GM12878 (cell line): ENCODE results near the gene PTRH2. TPM values are rescaled to one million over a fixed set of nuclear protein-coding genes. Genes with fewer than 3 reads are reported as not detected.

Experiments
- BHLHE40 ChIP-seq, 2 experiments: fragments of 450-650 bp in 1 of 2; IDR thresholded peaks; 2 replicates each; pipeline ENCODE4 v1.6.1; 2011 to 2017; ENCODE audit warnings: low read depth in 2 of 2, borderline replicate concordance in 1 of 2, improper control_type of control experiment in 1 of 2, low read length in 1 of 2, mild to moderate bottlenecking in 1 of 2
- EGR1 ChIP-seq, 2 experiments: IDR thresholded peaks; 1 replicate in 1 of 2; 2 replicates in 1 of 2; pipeline ENCODE4 v1.6.1; 2011 to 2012; ENCODE audit warnings: low read depth in 2 of 2, low read length in 2 of 2, borderline replicate concordance in 1 of 2, mild to moderate bottlenecking in 1 of 2, moderate library complexity in 1 of 2
- EP300 ChIP-seq, 2 experiments: fragments of 150-350 bp in 1 of 2; IDR thresholded peaks; 2 replicates each; pipeline ENCODE4 v1.6.1; 2011 to 2012; ENCODE audit warnings: low read depth in 2 of 2, low read length in 2 of 2, borderline replicate concordance in 1 of 2, improper control_type of control experiment in 1 of 2, inconsistent platforms in 1 of 2; ENCODE audit not compliant: control insufficient read depth in 1 of 2
- KDM1A ChIP-seq: fragments of 200-600 bp; sonication (generic); IDR thresholded peaks from 2 replicates; pipeline ENCODE4 v1.6.1; 2016; ENCODE audit warnings: borderline replicate concordance
- SMAD5 ChIP-seq: IDR thresholded peaks from 2 replicates; pipeline ENCODE4 v1.6.1; 2016; ENCODE audit warnings: antibody characterized with exemption, low read depth
- SMC3 ChIP-seq: IDR thresholded peaks from 2 replicates; pipeline ENCODE4 v1.6.1; 2011; ENCODE audit warnings: low read length, improper control_type of control experiment, borderline replicate concordance
- SREBF2 ChIP-seq: IDR thresholded peaks from 2 replicates; pipeline ENCODE4 v1.6.1; 2012; ENCODE audit warnings: mild to moderate bottlenecking, low read length
- ZBTB33 ChIP-seq: fragments of 450-650 bp; IDR thresholded peaks from 2 replicates; pipeline ENCODE4 v1.6.1; 2017; ENCODE audit warnings: mild to moderate bottlenecking
- ZNF592 ChIP-seq: fragments of 450-650 bp; IDR thresholded peaks from 2 replicates; pipeline ENCODE4 v1.6.1; 2017; ENCODE audit warnings: mild to moderate bottlenecking, moderate library complexity
- polyA plus RNA-seq, 11 experiments: library from polyadenylated mRNA; depleted of rRNA in 4 of 11; unstranded in 6 of 11; stranded (reverse) in 5 of 11; fragments of >200 nt; fragmentation: Nextera tagmentation in 4 of 11; fragmentation: Illumina TruSeq in 1 of 11; extraction: Ambion mirVana in 4 of 11; extraction: Trizol in 1 of 11; gene quantifications; 1 replicate in 1 of 11; 2 replicates in 10 of 11; pipeline versions ENCODE4 v1.2.1 to v1.2.3, GENCODE V29; 2011 to 2016; ENCODE audit warnings: inconsistent platforms in 2 of 11, missing spikeins in 2 of 11, low read depth in 1 of 11
- total RNA-seq, 4 experiments: library from RNA; depleted of rRNA in 3 of 4; stranded (reverse); fragments of >200 nt in 3 of 4; fragmentation: Illumina TruSeq in 1 of 4; extraction: Trizol in 1 of 4; gene quantifications; 2 replicates each; pipeline versions ENCODE4 v1.2.1 to v1.2.3, GENCODE V29; 2013 to 2021
- TF ChIP-seq, protein P1 (sequence below): IDR thresholded peaks from 2 replicates; pipeline ENCODE4 v1.6.1; 2012; ENCODE audit warnings: low read length, inconsistent platforms
- TF ChIP-seq, protein P2 (sequence below): fragments of 450-650 bp; conservative IDR thresholded peaks from 2 replicates; pipeline ENCODE4 v1.6.1; 2017; ENCODE audit warnings: mild to moderate bottlenecking, moderate library complexity
- TF ChIP-seq, protein P3 (sequence below): fragments of 450-650 bp; formaldehyde crosslinking; IDR thresholded peaks from 2 replicates; pipeline ENCODE4 v1.4.0; 2020; ENCODE audit warnings: mild to moderate bottlenecking, moderate library complexity

PTRH2 gene
- total and polyA plus RNA-seq, 10 of the 15 experiments (the other 5 are each of a cell fraction or from before 2014, with no cell fraction given): 37.7 to 156 (median 63.4) TPM

DNA sequence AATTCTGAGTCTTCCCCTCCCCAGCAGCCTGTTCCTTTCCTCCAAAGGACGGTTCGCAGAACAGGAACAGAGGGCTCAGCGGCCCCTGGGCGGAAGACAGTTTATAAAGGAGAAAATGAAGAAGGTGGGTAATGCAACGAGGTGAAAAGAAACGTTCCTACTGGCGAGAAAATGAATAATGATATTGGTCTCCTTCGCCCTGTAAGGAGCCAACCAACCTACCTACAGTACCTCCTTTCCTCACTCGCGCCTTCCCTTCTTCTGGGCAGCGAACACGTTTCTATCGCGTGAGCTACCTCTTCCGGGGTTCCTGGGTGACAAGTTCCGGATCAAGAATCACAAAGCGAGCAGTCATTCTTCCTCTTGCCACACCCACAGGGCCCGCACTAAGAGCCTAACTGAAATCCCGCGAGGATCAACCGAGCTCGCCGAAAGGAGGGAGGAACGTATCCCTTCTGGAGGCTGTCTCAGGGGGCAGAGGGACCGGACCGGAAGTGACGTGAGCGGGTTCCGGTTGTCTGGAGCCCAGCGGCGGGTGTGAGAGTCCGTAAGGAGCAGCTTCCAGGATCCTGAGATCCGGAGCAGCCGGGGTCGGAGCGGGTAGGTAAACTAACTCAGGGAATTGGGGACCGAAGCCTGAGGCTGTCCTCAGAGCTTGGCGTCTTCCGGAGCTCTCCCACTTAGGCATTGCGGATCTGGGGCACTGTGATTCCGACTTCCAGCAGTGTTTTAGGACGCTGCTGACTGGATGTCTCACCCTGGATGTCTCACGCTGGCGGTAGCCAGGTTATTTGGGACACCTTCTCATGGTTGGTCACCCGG lies at the start of gene PTRH2, which contains the start of gene VMP1 (continued):
- TF ChIP-seq EP300 (IDR thresholded peaks at IDR 0.05; ENCODE audit: borderline replicate concordance in 1 of 2, control insufficient read depth in 1 of 2, low read depth in 2 of 2, low read length in 2 of 2) (no peak), KDM1A (no peak), ZNF592 (no peak), ZBTB33 (no peak), SMAD5 (peak; percentile 90), EGR1 (IDR thresholded peaks at IDR 0.05; ENCODE audit: borderline replicate concordance in 1 of 2, low read depth in 2 of 2, low read length in 2 of 2) (0 out of 3 replicates have a peak, but pooled peaks of 1 of the 2 experiments have one; percentile 3), SREBF2 (peak; percentile 61; the same call in 1 of the 2 replicates), SMC3 (0 out of 2 replicates have a peak, but pooled peaks have one; percentile 4), BHLHE40 (IDR thresholded peaks at IDR 0.05; ENCODE audit: borderline replicate concordance in 1 of 2, low read depth in 2 of 2, low read length in 1 of 2) (peak; percentile 97 to 98)
- TF ChIP-seq, protein P1, sequence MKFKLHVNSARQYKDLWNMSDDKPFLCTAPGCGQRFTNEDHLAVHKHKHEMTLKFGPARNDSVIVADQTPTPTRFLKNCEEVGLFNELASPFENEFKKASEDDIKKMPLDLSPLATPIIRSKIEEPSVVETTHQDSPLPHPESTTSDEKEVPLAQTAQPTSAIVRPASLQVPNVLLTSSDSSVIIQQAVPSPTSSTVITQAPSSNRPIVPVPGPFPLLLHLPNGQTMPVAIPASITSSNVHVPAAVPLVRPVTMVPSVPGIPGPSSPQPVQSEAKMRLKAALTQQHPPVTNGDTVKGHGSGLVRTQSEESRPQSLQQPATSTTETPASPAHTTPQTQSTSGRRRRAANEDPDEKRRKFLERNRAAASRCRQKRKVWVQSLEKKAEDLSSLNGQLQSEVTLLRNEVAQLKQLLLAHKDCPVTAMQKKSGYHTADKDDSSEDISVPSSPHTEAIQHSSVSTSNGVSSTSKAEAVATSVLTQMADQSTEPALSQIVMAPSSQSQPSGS: no peak; the same call in 1 of the 2 replicates
- TF ChIP-seq, protein P2, sequence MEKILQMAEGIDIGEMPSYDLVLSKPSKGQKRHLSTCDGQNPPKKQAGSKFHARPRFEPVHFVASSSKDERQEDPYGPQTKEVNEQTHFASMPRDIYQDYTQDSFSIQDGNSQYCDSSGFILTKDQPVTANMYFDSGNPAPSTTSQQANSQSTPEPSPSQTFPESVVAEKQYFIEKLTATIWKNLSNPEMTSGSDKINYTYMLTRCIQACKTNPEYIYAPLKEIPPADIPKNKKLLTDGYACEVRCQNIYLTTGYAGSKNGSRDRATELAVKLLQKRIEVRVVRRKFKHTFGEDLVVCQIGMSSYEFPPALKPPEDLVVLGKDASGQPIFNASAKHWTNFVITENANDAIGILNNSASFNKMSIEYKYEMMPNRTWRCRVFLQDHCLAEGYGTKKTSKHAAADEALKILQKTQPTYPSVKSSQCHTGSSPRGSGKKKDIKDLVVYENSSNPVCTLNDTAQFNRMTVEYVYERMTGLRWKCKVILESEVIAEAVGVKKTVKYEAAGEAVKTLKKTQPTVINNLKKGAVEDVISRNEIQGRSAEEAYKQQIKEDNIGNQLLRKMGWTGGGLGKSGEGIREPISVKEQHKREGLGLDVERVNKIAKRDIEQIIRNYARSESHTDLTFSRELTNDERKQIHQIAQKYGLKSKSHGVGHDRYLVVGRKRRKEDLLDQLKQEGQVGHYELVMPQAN: peak; percentile 86
- TF ChIP-seq, protein P3, sequence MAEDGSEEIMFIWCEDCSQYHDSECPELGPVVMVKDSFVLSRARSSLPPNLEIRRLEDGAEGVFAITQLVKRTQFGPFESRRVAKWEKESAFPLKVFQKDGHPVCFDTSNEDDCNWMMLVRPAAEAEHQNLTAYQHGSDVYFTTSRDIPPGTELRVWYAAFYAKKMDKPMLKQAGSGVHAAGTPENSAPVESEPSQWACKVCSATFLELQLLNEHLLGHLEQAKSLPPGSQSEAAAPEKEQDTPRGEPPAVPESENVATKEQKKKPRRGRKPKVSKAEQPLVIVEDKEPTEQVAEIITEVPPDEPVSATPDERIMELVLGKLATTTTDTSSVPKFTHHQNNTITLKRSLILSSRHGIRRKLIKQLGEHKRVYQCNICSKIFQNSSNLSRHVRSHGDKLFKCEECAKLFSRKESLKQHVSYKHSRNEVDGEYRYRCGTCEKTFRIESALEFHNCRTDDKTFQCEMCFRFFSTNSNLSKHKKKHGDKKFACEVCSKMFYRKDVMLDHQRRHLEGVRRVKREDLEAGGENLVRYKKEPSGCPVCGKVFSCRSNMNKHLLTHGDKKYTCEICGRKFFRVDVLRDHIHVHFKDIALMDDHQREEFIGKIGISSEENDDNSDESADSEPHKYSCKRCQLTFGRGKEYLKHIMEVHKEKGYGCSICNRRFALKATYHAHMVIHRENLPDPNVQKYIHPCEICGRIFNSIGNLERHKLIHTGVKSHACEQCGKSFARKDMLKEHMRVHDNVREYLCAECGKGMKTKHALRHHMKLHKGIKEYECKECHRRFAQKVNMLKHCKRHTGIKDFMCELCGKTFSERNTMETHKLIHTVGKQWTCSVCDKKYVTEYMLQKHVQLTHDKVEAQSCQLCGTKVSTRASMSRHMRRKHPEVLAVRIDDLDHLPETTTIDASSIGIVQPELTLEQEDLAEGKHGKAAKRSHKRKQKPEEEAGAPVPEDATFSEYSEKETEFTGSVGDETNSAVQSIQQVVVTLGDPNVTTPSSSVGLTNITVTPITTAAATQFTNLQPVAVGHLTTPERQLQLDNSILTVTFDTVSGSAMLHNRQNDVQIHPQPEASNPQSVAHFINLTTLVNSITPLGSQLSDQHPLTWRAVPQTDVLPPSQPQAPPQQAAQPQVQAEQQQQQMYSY (CRISPR knock-in tag): no peak
